Esophagus squamous epithelium (tissue), 4 donors: Measurements from ENCODE around the gene COL27A1.

Source experiments
- POLR2A ChIP-seq, 4 donors: fragments of 450-650 bp; IDR thresholded peaks; one replicate each; pipeline ENCODE4 v1.6.1; 2017; ENCODE audit warnings: antibody characterized with exemption in 4 of 4, mild to moderate bottlenecking in 4 of 4, moderate library complexity in 3 of 4
- TF ChIP-seq, protein P1 (sequence below), 6 experiments: fragments of 450-650 bp in 4 of 6; fragments of 200-600 bp in 2 of 6; sonication (generic) in 2 of 6; IDR thresholded peaks; one replicate each; pipeline ENCODE4 v1.5.1; 2016 to 2019; ENCODE audit warnings: antibody characterized with exemption in 6 of 6, mild to moderate bottlenecking in 4 of 6, moderate library complexity in 4 of 6

- TF ChIP-seq POLR2A (IDR thresholded peaks at IDR 0.05): no peak
- TF ChIP-seq, protein P1, sequence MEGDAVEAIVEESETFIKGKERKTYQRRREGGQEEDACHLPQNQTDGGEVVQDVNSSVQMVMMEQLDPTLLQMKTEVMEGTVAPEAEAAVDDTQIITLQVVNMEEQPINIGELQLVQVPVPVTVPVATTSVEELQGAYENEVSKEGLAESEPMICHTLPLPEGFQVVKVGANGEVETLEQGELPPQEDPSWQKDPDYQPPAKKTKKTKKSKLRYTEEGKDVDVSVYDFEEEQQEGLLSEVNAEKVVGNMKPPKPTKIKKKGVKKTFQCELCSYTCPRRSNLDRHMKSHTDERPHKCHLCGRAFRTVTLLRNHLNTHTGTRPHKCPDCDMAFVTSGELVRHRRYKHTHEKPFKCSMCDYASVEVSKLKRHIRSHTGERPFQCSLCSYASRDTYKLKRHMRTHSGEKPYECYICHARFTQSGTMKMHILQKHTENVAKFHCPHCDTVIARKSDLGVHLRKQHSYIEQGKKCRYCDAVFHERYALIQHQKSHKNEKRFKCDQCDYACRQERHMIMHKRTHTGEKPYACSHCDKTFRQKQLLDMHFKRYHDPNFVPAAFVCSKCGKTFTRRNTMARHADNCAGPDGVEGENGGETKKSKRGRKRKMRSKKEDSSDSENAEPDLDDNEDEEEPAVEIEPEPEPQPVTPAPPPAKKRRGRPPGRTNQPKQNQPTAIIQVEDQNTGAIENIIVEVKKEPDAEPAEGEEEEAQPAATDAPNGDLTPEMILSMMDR (IDR thresholded peaks at IDR 0.05): no peak
Measured at GRCh38 chr9:114282104-114282485, 126.8 kb downstream of the COL27A1 start.
